Posterior cingulate gyrus (tissue), 11 donors: Measurements from ENCODE around the gene TPH1.
A peak's percentile ranks its signal among the peaks of the same experiment; 100 is the strongest.
"Not testable (repeated sequence)": the region's sequence is repeated elsewhere in the genome, so short reads cannot be mapped to it uniquely, and the experiment has no call there.

Experiments used
- DNase-seq, 10 donors: peaks; one replicate each; pipeline versions ENCODE4 v3.0.0 to v3.0.0-alpha.2; 2020 to 2021; ENCODE audit warnings: mixed read lengths in 3 of 10
- intact Hi-C: fragments of 100-400 bp; cut with DNase I; formaldehyde crosslinking; loops from one replicate; pipeline ENCODE4 v1.15.1; 2023

Gene TPH1

DNA sequence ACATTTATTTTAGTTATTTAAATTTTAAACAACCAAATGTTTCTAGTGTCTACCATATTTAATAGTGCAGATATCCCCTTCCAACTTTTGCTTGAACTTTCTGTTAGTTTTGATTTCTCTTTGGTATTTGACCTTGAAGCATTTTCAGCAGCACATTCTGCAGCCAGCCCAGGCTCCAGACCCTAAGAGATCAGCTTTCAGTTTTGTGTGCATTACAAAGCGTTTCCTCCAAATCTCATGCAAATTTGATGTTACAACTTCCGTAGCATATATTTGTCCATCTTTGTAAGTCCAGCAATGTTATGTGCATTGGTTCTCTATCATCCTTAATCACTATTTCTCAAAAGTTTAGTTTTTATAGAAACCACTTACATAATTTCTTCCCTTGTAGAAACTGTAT is 18.6 kb downstream of the TPH1 start:
- no peak for DNase-seq
- intact Hi-C loops: no loop called here

DNA sequence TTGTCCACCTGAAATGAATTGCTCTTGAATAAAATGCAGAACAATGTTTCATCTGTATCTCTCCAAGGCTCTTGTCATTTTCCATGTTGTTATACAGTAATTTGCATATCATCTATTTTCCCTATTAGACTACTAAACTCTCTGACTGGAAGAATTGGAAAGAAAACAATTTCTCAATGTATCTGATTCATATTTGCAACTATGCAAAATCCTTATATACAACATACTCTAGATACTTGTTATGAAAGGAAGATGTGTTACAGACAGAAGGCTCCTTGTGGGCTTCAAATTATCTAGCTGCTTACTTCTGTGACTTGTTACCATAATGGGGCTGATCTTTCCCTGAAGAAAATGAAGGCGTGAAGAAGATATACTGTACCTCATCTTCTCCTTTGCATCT is 23.6 kb downstream of the TPH1 start:
- intact Hi-C loops: no loop called here
- DNase-seq: no peak

DNA sequence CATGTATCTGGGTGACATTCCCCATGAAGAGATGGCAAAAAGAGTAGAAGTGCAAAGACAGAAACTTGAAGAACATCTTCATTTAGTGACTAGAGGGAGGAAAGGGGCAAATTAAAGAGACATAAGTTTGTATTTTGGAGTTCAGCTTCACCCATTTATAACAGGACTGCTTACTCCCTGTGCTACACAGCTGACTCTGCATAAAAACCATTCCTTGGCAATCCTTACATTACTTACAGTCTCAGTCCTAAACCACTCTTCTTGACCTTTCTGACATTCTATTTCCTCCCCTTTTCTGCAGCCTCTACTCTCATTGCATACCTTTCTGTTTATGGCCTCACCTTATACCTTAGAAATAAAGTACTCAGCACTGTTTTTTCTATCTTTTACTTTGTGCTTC is 26.4 kb downstream of the TPH1 start:
- DNase-seq: no peak
- intact Hi-C loops: no loop called here

DNA sequence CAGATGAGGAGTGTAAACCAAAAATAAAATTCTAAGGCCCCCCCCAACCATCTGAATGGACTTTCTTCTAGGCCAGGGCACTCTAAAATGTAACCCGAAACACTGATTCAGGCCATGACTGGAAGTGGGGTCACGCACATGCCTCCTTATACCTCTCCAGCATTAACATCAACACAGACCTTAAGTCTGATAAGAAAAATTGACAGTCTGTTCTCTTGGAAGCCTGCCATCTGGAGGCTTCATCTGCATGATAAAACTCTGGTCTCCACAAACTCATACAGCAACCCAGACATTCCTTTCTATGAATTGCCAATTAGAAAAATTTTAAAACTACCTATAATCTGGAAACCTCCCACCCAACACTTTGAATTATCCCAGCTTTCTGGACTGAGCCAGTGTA is 29.3 kb downstream of the TPH1 start:
- DNase-seq: no peak
- intact Hi-C loops: no loop called here

DNA sequence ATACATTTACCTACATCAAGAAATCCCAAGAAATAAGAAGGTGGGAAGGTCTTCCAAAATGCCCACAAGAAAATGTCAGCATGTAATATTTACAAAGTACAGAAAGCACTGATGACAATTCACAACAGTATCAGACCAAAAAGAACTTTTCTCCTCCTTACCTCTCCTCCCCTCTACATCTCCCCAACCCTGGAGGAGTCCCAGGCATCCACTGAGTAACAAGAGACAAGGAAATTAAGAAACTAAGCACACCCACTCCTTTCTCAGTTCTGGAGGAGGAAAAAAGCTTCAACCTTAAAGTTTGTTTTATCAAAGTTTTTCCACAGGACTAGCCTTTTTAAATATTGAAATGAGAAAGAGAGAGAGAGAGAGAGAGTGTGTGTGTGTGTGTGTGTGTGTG is 31.2 kb downstream of the TPH1 start:
- DNase-seq: no peak
- intact Hi-C loops: loop anchor here (5.0 kb wide), 1 partner anchor 92 kb away; the partner anchor contains the start of gene SAAL1

DNA sequence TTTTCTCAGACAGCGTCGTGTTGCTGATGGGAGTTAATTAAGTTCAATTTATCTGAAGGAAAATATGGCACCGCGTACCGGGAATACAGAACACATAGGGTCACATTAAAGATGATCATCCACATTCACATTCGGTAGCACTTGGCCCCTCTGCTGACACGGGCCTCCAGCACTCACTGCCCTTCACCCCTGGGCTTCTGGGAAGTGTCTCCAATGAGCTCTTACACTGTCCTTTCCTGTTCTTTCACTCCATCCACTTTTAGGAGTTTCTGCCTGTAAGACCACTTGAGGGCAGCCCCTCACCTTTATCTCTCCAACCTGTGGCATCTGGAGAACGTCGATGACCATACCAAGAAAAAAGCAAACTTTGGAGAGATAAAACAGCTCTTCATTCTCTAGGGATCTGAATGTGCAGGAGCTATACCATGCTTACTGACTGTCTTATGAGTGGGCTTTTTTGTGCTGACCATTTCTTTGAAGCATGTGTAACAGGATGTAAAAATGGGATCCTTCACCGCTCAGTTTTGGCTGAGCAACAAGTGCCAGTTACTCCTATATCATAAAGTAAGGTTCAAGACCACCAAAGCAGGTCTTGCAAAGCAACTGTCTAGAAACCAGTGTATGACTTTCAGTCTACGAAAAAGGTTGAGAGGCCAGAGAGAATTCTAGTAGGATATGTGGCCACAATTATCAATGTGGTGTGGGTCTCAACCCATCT is 32.1 kb downstream of the TPH1 start:
- intact Hi-C loops: loop anchor here (5.0 kb wide), 1 partner anchor 93 kb away; the partner anchor contains the start of gene SAAL1

DNA sequence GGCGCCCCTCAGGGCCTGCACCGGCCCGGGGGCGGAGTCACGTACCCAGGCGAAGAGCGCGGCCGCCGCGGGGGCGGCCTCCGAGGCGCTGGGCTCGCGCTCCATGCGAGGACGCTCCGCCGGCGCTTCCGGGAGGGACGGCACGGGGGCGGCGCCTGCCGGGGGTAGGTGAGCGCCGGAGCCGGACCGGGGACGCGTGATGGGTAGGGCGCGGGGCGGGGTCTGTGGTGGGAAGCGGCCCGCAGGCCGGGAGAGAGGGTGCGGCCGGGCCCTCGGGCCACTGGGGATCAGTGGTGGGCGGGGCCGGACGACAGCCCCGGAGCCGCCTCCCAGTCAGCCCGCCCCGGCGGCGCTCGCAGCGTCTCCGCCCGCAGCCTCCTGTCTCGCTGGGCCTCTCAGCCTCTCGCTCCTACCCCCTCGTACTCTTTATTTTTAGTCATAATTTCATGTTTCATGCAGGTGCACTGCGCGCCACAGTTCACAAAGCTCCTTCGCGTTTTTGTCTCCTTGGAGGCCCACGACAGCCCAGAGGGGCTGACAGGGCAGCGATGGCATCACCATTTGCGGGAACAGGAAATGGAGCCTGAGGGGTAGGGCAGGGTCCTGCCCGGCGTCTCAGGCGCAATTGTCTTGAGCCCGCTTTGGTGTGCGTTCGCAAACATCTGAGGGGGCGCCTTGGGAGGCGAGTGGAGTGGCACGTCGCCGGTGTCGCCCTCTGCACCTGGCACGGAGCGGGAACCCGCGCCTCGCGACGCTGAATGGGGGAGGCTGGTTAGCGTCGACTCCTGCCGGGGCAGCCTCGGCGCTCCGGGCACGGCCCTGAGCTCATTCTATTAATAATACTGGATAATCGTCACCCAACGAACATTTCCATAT is 32.9 kb downstream of the TPH1 start, which contains the start of gene SERGEF:
Gene SERGEF, minus strand, starts transcription at position 142 of the 876 bp plus-strand sequence. Its CDS starts 37 bp downstream, at position 105.
- DNase-seq: peak; percentile 70 to 98 (median 86)
- intact Hi-C loops: loop anchor here (5.0 kb wide), 1 partner anchor 94 kb away; the partner anchor contains the start of gene SAAL1

More for the DNA sequence above, 32.1 kb downstream of the TPH1 start:
- no peak for DNase-seq

DNA sequence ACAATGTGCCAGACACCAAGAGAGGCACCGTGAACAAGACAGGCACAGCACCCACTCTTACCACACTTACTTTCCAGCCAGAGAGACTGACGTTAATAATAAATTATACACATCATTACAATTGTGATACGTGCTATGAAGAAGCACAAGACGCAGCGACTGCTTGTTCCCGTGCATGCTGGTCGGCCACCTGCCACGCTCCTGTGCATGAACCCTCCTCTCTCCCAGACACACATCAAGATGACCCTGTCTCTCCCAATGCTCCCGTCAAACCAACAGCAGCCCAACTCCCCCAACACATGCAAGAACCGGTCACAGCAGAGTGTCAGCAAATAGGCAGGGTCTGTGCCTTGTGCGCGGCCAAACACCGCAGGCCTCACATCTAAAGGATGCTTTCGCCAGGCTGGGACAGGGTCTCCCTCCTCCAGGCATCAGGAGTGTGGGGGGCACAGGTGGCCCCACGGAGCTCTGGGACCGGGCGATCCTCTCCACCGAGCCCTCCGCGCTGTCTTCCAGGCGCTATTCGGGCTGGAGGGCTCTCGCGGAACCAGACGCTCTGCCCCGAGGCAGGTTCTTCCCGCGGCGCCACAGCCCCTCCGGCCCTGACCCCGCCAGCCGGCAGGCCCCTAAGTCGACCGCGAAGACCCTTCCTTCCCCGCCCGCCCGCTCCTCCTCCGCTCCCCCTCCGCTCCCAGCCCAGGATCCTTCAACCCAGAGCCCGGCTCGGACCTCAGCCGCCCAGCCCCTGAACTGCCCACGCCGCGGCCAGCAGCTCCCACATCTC is 33.8 kb downstream of the TPH1 start:
- DNase-seq: peak in 8 of 10 donors; percentile 12 to 84 (median 31)
- intact Hi-C loops: loop anchor here (5.0 kb wide), 1 partner anchor 95 kb away; the partner anchor contains the start of gene SAAL1

DNA sequence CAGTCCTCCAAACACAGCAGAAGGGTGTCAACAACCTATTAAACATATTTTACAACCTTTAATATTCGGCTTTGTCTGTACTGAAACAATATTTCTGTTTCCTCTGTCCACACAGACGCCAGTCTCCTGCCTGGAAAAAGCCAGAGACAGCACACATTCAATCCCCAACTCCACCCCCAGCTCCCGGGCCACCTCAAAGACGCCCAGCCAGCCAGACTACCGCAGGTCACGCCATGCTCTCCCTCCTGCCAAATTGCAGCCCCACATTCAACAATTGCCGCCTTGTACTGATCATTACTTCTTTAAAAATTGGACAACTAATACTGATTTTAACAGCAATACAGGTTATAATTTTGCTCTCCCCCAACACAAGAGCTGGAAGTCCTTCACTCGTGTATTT is 34.4 kb downstream of the TPH1 start:
- intact Hi-C loops: loop anchor here (5.0 kb wide), 1 partner anchor 96 kb away; the partner anchor contains the start of gene SAAL1
- peak in 5 of 10 donors; percentile 13 to 82 (median 16) for DNase-seq

DNA sequence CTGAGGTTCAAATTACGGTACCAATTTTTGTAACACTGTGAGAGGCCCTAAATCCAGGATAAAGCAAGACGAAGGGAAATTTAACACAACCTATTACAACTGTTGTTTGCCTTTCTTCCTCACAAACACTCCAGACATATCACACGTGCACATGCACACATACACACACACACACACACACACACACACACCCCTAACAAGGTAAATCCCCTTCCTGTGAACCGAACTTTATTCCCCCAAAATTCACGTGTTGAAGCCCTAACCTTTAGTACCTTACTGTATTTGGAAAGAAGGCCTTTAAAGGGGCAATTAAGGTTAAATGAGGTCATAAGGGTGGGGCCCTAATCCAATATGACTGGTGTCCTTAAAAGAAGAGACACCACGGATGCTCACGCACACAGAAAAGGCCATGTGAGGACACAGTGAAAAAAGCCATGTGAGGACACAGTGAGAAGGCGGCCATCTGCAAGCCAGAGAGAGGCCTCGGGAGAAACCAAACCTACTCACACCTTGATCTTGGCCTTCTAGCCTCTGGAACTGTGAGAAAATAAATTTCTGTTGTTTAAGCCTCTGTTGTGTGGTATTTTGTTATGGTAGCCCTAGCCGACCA is 35.0 kb downstream of the TPH1 start:
- DNase-seq: no peak
- intact Hi-C loops: loop anchor here (5.0 kb wide), 1 partner anchor 96 kb away; the partner anchor contains the start of gene SAAL1

DNA sequence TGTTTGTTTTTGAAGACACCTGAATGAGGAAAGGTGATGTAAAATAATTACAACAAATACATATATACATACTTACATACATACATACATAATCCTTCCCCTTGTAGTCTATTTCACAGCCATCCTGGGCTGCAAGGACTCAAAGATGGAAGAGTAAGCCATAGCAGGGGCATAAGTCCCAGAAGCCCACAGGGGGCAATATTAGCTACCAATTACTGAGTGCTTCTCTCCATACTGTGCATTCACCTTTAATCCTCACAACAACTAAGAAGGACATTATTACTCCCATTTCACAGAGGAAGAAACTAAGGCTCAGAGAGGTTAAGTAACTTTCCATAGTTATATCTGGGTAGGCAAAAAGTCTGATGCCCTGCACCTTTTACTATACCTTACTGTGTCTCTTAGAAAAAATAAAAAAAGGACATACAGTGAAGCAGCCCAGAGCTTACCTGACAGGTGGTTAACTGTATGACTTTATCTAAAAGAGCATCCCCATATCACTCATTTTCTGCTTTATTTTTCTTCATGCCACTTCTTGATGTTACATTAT is 35.9 kb downstream of the TPH1 start:
- intact Hi-C loops: loop anchor here (5.0 kb wide), 1 partner anchor 97 kb away; the partner anchor contains the start of gene SAAL1
- DNase-seq: no peak

DNA sequence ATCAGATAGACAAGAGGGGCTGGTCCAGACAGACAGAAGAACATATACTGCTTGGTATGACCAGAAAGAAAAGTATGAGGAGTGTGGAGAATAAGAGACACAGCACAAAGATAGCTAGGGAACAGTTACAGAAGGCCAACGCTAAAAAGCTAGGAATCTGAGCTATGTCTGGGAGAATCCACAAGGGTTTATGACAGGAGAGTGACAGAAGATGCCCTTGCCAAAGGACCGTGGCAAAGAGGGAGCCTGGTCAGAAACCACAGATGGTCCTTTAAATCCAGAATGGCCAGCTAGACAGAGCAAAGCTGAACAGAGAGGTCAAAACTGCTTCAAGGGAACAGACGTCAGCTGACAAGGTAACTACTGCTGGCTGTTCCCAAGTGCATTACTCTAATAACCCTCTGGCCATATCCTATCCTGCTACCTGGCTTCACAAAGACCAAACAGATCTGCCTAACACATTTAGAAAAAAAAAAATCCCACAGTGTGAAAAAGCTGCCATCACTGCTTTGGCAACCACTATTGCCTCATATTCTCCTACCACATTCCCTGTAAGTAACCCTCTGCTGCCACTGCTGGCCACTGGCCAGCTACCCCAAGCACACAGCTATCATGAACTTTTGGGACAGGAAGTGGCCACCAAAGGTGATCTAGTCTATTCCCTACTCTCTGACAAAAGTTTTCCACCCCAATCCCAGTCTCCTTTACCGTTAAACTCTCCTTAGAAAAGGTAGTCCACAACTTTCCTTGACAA is 40.5 kb downstream of the TPH1 start:
- intact Hi-C loops: no loop called here
- no peak for DNase-seq

DNA sequence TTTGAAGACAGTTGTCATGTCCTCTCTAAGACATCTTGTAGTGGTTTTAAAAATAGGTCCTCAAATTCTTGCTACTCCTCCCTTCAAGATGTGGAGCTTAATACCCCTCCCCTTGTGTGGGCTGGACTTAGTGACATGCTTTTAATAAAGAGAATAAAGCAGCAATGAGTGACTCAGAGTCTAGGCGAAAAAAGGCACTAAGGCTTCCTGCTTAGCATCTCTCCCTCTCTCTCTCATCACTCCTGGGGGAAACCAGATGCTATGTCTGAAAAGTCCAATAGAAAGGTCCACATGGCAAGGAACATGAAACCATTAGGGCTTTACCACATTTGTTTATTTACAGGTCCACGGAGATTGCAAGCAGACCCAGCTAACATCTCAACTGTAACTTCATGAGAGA is 44.9 kb downstream of the TPH1 start:
- no peak for DNase-seq
- intact Hi-C loops: no loop called here

DNA sequence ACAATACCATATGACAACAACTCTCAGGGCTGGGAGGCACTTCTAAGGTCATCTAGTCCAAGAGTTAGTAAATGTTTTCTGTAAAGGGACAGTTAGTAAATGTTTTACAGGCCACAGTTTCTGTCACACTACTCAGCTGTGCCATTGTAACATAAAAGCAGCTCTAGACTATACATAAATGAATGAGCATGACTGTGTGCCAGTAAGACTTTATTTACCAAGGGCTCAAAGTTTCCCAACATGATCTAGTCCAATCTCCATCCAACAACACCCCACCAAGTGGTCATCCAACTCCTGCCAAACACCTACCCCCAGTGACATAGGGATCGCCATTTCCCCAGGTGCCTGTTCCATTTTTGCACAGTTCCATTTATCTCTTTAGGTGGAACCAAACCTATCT is 45.3 kb downstream of the TPH1 start:
- DNase-seq: no peak
- intact Hi-C loops: no loop called here

DNA sequence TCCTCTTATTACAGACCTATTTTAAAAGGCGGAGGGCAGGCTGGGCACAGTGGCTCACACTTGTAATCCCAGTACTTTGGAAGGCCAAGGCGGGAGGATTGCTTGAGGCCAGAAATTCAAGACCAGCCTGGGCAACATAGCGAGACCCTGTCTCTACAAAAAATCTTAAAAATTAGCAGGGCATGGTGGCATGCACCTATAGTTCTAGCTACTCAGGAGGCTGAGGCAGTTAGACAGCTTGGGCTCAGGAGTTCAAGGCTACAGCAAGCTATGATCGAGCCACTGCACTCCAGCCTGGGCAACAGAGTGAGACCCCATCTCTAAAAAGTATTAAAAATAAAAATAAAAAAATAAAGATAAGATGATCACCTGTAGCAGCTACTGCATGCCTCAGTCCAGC is 45.9 kb downstream of the TPH1 start:
- DNase-seq, intact Hi-C loops: not testable (repeated sequence)
